Raji (cell line): ENCODE results near the gene MATCAP1.

Experiments used
- POLR2A ChIP-seq: IDR thresholded peaks from 2 replicates; pipeline ENCODE4 v1.6.1; 2011; ENCODE audit warnings: low read depth, low read length, control low read depth; ENCODE audit not compliant: insufficient read depth

MATCAP1 gene

DNA sequence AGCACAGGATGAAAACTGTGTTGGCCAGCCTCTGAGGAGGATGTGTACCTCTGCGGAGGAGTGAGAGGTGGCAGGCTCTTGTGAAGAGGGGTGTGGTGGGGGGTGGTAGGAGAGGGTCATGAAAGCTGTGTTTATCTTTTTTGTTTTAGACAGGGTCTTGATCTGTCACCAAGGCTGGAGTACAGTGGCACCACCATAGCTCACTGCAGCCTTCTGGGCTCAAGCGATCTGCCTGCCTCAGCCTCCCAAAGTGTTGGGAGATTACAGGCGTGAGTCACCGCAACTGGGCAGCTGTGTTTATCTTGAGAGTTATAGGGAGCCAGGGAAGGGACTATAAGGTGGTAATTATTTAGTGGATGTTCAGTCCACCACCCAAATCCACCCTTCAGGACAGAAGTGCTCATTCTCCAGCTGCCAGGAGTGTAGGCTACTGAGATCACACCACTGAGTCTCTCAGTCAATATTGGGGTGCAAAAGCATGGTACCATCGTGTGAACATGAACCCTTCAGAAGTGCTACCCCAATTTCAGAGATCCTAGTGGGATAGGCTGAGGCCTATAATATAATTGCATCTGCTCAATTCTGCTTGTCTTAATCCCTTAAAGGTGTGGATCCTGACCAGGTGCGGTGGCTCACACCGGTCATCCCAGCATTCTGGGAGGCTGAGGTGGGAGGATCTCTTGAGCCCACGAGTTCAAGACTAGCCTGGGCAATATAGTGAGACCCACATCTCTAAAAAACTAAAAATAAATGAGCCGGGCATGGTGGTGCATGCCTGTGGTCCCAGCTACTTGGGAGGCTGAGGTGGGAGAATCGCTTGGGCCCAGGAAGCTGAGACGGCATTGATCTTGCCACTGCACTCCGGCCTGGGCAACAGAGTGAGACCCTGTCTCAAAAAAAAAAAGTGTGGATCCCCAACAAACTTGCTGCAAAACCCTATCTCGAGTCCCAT lies 7.0 kb upstream of the MATCAP1 start:
- TF ChIP-seq POLR2A = no peak

DNA sequence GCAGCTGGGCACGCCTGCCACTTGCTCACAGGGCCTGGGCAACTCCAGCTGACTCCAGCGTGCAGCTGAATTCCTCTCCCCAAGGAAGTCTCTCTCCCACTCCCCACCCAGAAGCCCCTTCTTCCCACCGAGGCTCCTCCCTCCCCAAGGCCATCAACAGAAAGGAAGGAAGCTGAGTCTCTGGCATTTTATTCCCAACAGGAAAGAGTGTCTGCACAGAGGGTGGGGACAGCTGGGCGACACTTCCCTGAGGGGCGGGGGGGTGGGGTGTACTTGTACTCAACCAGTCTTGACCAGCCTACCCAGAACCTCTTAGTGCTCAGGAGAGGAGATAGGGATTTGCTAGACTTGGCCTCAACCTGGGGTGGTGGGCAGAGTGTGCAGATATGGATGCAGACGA lies 6.3 kb upstream of the MATCAP1 start, which contains the start of gene EXOC3L1:
Gene EXOC3L1 (minus strand): TSS at position 96 of the 400 bp plus-strand sequence. CDS start 460 bp downstream, outside the sequence.
- no peak for TF ChIP-seq POLR2A

DNA sequence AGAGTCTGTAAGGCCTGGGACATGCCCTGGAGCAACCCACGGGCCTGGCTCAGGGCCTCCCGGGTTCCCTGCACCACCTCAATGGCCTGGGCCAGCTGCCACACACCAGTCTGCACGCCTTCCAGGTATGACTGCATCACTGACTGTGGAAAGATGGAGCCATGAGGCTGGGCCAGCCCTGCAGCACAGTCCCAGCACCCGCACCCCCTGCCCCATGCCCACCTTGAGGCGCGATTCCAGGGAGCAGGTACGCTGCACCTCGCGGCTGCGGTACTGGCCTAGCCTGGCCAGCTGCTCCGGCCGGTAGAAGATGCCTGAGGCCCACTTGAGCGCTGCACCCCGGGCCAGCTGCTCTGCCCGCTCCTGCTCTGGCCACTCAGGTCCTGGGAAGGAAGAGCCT lies 5.0 kb upstream of the MATCAP1 start:
- TF ChIP-seq POLR2A = no peak

DNA sequence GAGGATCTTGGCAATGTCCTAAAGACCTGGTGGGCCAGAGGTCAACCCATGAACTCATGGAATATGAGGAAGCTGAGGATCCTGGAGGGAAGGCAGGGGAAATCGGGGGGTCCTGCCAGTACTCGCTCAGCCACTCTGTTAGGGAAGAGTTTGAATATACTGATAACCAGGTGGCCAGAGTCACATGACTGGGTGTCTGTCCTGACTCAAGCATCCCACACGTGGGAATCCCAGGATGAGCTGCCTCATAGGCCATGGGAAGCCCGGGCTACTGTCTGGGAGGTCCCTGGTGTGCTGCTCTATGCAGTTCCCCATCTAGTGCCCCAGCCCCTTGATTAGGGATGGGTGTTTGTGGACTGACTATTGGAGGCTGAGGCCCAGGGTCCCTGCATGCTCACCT lies 4.6 kb upstream of the MATCAP1 start:
- TF ChIP-seq POLR2A = no peak

DNA sequence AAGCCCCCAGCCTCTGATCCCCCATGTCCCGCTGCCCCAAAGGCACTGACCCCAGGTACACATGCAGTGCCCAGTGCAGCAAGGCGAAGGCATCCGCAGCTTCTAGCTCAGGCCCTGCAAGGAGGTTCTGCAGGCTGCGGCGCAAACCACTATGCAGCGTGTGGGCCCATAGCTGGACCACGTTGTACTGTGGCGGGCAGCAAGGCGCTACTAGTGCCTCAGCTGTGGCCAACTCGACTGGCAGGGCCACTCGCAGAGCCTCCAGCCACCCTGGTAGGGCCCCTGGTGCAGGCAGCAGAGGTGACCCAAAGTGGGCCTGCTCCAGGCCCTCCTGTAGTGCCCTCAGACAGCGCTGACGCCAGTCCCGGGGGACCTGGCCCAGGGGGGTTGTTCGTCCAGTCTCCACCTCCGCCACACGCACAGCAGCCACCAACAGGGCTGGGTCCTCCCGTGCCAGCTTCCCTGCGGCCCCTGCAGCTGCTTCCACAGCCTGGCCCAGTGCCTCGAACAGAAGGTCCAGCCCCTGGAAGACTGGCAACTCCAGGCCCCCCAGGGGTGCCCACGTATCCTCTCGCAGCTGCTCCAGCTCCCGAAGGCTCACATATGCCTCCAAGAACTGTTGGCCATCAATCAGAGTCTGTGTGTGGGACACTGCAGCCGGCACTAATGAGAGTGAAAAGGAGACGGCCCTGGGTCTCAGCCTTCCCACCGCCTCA lies 3.6 kb upstream of the MATCAP1 start:
- no peak for TF ChIP-seq POLR2A

DNA sequence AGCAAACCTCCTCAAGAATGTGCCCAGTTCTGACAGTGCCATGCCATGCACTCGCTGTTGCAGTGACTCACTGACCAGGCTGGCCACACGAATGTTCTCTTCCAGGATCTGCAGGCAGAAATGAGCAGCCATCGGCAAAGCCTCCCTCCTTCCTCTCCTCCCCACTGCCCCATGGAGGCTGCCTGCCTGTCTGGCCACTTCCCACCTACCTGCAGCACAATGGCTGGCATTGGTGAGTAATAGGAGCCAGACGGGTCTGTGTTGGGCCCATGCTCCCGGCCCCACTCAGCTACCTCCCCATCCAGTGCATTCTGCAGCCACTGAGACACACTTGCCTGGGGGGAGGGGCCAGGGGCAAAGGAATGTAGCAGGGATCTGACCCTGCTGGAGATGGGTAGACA lies 2.8 kb upstream of the MATCAP1 start:
- TF ChIP-seq POLR2A = no peak

DNA sequence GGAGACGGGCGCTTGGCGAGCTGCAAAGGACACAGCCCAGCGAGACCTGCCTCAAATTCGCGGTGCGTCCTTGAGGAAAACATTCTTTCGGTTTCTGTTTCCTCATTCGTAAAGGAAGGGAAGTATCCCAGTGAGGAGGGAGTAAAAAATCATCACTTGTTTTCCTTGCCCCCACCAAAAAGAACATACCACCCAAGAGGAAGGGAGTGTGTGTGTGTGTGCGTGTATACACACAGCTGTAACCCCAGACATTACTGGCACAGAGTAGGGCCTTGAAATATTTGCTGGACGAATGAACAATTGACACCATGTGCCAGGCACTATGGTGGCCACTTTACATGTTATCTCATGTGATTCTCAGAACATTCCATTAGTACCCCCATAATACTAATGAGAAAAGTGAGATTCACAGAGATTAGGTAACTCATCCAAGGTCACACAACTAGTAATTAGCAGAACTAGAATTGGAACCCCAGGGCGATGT lies 1.9 kb upstream of the MATCAP1 start:
- no peak for TF ChIP-seq POLR2A

DNA sequence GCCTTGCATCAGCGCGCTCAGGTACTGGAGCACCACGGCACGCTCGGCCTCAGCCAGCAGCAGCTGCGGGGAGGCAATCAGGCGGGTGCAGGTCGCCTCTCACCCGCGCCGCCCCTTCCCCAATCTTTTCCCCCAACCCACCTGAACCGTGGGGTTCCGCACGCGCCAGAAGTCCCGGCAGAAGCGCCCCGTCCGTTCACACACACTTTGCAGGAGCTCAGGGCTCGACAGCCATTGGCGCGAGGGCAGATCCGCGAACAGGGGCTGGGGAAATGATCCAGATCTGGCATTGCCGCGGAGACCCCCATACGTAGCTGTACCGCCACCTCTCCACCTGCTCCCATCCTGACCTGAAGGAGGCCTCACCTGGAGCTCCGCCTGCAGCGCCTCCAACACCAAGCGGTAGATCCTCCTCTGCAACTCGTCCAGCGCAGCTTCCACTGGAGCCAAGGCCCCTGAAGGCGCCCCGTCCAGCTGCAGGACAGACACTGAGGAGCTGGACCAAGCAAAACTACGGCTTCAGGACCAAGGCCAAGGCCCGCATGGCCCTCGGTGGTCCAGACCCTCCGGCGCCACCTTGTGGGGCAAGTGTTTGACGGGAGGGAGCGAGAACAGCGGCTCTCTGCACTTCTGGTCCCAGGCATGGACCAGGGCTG lies 1.4 kb upstream of the MATCAP1 start:
- TF ChIP-seq POLR2A = no peak

DNA sequence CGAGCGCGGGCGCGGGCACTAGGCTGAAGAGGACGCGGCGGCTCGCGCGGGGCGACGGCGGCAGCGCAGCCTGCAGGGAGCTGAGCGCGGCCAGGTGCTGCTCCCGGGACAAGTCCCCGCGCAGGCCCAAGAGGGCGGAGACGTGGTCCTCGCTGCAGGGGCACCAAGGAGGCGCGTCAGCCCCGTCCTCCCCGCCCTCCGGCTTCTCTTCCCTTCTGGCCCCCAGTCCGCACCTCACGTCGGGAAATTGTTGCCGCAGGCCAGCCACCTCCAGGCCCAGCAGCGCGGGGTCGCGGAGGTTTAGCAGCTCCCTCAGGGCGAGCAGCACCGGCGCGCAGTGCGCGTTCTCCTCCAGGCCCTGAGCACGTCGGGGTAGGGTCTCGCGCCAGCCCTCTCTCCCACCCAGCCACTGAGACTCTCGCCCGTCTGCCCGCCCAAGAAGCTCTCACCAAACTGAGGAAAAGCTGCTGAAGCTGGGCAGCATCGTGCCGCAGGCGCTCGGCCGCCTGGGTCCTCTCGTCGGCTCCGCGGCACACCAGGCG lies 761 bp upstream of the MATCAP1 start:
- TF ChIP-seq POLR2A = no peak

DNA sequence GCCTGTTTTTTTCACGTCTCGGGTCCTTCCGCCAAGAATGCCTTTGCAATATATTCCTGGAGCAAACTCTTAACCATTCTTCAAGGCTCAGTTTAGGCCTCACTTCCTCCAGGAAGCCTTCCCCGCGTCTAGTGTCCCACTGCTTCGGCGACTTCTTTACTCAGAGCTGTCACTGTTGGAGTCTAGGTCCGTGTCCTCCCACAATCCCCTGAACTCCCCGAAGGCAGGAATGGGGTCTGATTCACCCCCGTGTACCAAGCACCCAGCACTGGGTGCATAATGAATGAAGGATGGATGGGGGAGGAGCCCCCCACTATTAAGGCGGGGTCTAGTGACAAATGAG lies 508 bp downstream of the MATCAP1 start:
- TF ChIP-seq POLR2A = peak; percentile 59; the same call in 1 of the 2 replicates

DNA sequence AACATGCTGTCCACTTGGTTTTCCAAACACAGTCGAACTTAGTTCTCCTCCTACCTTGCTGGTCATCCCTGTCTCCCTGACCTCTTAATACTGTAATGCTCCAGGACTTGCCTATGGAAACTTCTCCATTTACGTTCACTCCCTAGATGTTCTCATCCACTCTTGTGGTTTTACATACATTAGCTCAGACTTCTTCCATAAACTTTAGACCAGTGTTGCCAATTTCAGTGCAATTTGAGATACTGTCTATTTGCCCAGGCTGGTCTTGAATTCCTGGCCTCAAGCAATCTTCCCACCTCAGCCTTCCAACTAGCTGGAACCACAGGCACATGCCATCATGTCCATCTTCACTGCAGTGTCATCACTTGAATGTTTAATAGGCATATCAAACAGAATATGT lies 1.5 kb downstream of the MATCAP1 start:
- no peak for TF ChIP-seq POLR2A

DNA sequence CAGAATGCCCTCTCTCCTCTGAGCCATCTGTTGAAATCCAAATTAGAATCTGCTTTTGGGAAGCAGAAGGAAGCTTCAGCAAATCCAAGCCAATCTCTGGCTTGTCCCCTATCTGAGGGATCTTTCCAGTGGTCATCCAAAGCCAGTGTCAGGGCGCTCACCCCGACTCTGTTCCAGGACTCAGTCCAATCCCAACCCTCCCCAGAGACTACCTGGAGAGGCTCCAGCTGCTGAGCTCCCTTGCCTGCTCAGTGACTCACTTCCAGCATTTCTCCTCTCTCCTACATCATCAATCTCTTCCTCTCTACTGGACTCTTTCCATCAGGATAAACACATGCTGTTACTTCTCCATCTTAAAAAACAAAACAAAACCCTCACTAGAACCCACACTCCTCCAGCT lies 2.4 kb downstream of the MATCAP1 start:
- no peak for TF ChIP-seq POLR2A

DNA sequence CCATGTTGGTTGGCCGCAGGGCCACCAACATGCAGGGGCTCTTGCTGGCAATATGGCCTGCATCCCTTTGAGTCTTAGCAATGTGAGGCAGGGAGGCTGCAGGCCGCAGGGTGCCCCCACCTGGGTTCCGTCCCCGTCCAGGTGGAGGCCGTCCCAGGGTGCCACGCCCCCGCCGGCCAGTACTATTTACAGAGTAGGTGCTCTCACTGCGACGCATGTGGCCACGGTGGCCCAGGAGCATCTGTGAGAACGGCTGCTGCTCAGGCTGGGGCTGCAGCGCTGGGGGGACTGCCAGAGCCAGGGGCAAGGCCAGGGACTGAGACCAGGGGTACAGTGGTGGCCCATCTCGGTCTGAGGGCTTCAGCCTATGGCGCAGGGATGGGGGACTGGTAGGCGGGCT lies 3.6 kb downstream of the MATCAP1 start:
- no peak for TF ChIP-seq POLR2A

DNA sequence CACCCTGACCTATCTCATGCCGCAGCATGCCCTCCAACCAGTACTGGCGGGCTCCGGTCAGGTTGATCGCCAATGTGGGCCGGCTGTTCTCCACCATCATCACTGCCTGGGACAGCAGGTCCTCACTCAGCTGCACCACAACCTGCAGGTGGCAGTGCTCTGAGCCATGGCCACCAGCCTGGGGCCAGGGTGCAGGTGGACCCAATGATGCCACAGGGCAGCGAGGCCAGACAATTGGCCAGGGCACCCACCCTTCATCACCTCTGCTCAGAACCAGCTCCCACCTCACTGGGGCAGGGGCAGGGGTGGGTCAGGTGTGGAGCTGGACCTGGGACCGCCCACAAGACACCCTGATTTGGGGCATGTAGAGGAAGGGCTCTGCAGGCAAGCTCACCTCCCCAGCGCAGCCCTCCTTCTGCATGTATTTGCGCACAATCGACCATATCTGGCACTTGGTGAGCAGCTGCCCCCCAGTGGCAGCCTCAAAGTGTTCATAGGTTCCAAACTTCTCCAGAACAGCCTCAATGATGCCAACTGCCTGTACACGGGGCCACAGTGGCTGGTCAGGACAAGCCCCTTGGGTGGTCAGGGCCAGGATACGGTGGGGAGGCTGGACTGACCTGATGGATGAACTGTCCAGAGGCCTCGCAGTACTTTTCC lies 4.2 kb downstream of the MATCAP1 start:
- TF ChIP-seq POLR2A = no peak
